H1 (cell line): ENCODE results near the gene FARS2. TPM values are rescaled to one million over a fixed set of nuclear protein-coding genes. Genes with fewer than 3 reads are reported as not detected.

ENCODE experiments used
- CTCF ChIA-PET: fragments of 300-600 bp; sonication (Branson Sonifier 250); formaldehyde crosslinking; loops from one replicate; lab custom pipeline; 2021; ENCODE audit not compliant: partially characterized antibody; lab: Charles Lee
- POLR2A ChIA-PET: fragments of 300-600 bp; sonication (Branson Sonifier 250); formaldehyde crosslinking; loops from one replicate; lab custom pipeline; 2021; ENCODE audit warnings: inconsistent platforms; ENCODE audit not compliant: partially characterized antibody; lab: Charles Lee
- DNase-seq, 2 experiments: peaks; one replicate each; pipeline versions ENCODE4 v3.0.0 to v3.0.0-alpha.2; 2010 to 2022; ENCODE audit warnings: low spot score in 2 of 2, low read depth in 1 of 2, mixed read lengths in 1 of 2
- FAIRE-seq: peaks from 2 replicates; lab custom pipeline; 2011; peaks lifted over from hg19 to GRCh38; lab: Jason Lieb, UNC
- H2AFZ ChIP-seq: 2 replicates; pipeline ENCODE4 v1.8.1; 2012; ENCODE audit warnings: low read length, inconsistent platforms
- H2AK5ac ChIP-seq: 2 replicates; pipeline ENCODE4 v1.6.1; 2013; ENCODE audit warnings: low read depth, low read length
- H2BK120ac ChIP-seq: replicated peaks from 2 replicates; pipeline ENCODE3; 2013; ENCODE audit warnings: low read depth, low read length, inconsistent platforms
- H2BK12ac ChIP-seq: 2 replicates; pipeline ENCODE4 v1.6.1; 2013; ENCODE audit warnings: low read depth, low read length
- H2BK15ac ChIP-seq: 2 replicates; pipeline ENCODE4 v1.6.1; 2013; ENCODE audit warnings: low read length
- H2BK20ac ChIP-seq: 2 replicates; pipeline ENCODE4 v1.6.1; 2013; ENCODE audit warnings: low read length
- H2BK5ac ChIP-seq: 2 replicates; pipeline ENCODE4 v1.6.1; 2013; ENCODE audit warnings: low read depth, low read length
- H3K14ac ChIP-seq: 2 replicates; pipeline ENCODE4 v1.6.1; 2013; ENCODE audit warnings: inconsistent platforms; ENCODE audit not compliant: insufficient read length
- H3K18ac ChIP-seq: 2 replicates; pipeline ENCODE4 v1.6.1; 2013; ENCODE audit warnings: low read length; ENCODE audit errors: extremely low read depth
- H3K23ac ChIP-seq: 2 replicates; pipeline ENCODE4 v1.6.1; 2013; ENCODE audit warnings: inconsistent platforms; ENCODE audit not compliant: insufficient read length
- H3K23me2 ChIP-seq: 2 replicates; pipeline ENCODE4 v1.6.1; 2013; ENCODE audit warnings: low read depth, low read length
- H3K27ac ChIP-seq: 2 replicates; pipeline ENCODE4 v1.6.1; 2011; ENCODE audit warnings: low read depth, low read length, inconsistent platforms
- H3K27me3 ChIP-seq, 4 experiments: replicated peaks in 1 of 4; 1 replicate in 1 of 4; 2 replicates in 3 of 4; pipeline versions ENCODE4 v1.6.1 to v1.8.1; 2011 to 2013; ENCODE audit warnings: low read length in 3 of 4, mild to moderate bottlenecking in 3 of 4, inconsistent platforms in 2 of 4, mixed read lengths in 2 of 4, moderate library complexity in 1 of 4; ENCODE audit not compliant: control insufficient read depth in 3 of 4, insufficient read depth in 3 of 4; ENCODE audit errors: extremely low read depth in 1 of 4
- H3K36me3 ChIP-seq, 4 experiments: 2 replicates each; pipeline versions ENCODE4 v1.6.1 to v1.8.1; 2011 to 2013; ENCODE audit warnings: mild to moderate bottlenecking in 4 of 4, low read length in 3 of 4, moderate library complexity in 2 of 4, control low read depth in 1 of 4, inconsistent platforms in 1 of 4; ENCODE audit not compliant: insufficient read depth in 4 of 4, control insufficient read depth in 2 of 4
- H3K4ac ChIP-seq: replicated peaks from 2 replicates; pipeline ENCODE3; 2013; ENCODE audit warnings: low read length, low read depth, mixed read lengths, inconsistent platforms; ENCODE audit not compliant: insufficient read length
- H3K4me1 ChIP-seq, 4 experiments: replicated peaks in 1 of 4; 1 replicate in 1 of 4; 2 replicates in 3 of 4; pipeline versions ENCODE4 v1.6.1 to v1.8.1; 2011 to 2013; ENCODE audit warnings: low read length in 3 of 4, inconsistent platforms in 2 of 4, mixed read lengths in 1 of 4; ENCODE audit not compliant: insufficient read depth in 4 of 4, control insufficient read depth in 3 of 4
- H3K4me2 ChIP-seq, 2 experiments: 2 replicates each; pipeline versions ENCODE4 v1.6.1 to v1.8.1; 2011 to 2013; ENCODE audit warnings: low read depth in 2 of 2, low read length in 2 of 2, control low read depth in 1 of 2, inconsistent platforms in 1 of 2, mild to moderate bottlenecking in 1 of 2; ENCODE audit not compliant: insufficient read depth in 1 of 2
- H3K4me3 ChIP-seq, 4 experiments: fragments of 200-600, 300-600 bp in 1 of 4; sonication (generic), shearing (Covaris generic), sonication (Bioruptor Twin) in 1 of 4; 2 replicates each; pipeline versions ENCODE4 v1.5.1 to v1.8.1; 2011 to 2016; ENCODE audit warnings: low read length in 4 of 4, low read depth in 3 of 4, control low read depth in 2 of 4, inconsistent platforms in 2 of 4, mild to moderate bottlenecking in 2 of 4, mixed read lengths in 1 of 4, moderate library complexity in 1 of 4; ENCODE audit not compliant: insufficient read depth in 2 of 4; ENCODE audit errors: extremely low read depth in 1 of 4
- H3K56ac ChIP-seq: replicated peaks from 2 replicates; pipeline ENCODE3; 2013; ENCODE audit warnings: low read depth, mild to moderate bottlenecking, mixed read lengths, low read length, inconsistent platforms; ENCODE audit not compliant: insufficient read length
- H3K79me1 ChIP-seq: 2 replicates; pipeline ENCODE4 v1.6.1; 2013; ENCODE audit warnings: low read depth, low read length, control low read depth
- H3K79me2 ChIP-seq, 2 experiments: 2 replicates each; pipeline versions ENCODE4 v1.6.1 to v1.8.1; 2012 to 2013; ENCODE audit warnings: low read length in 2 of 2, mild to moderate bottlenecking in 2 of 2, inconsistent platforms in 1 of 2; ENCODE audit not compliant: insufficient read depth in 2 of 2, control insufficient read depth in 1 of 2
- H3K9ac ChIP-seq, 4 experiments: replicated peaks in 1 of 4; 1 replicate in 1 of 4; 2 replicates in 3 of 4; pipeline versions ENCODE4 v1.6.1 to v1.8.1; 2011 to 2013; ENCODE audit warnings: low read depth in 3 of 4, low read length in 3 of 4, control low read depth in 2 of 4, mild to moderate bottlenecking in 2 of 4, moderate library complexity in 2 of 4, inconsistent platforms in 1 of 4; ENCODE audit errors: extremely low read depth in 1 of 4
- H3K9me3 ChIP-seq, 2 experiments: 2 replicates each; pipeline versions ENCODE4 v1.6.1 to v1.8.1; 2012 to 2013; ENCODE audit warnings: mild to moderate bottlenecking in 2 of 2, moderate library complexity in 2 of 2, control low read depth in 1 of 2, inconsistent platforms in 1 of 2, low read depth in 1 of 2, low read length in 1 of 2, mixed read lengths in 1 of 2; ENCODE audit not compliant: insufficient read depth in 2 of 2
- H4K20me1 ChIP-seq, 2 experiments: replicated peaks in 1 of 2; 2 replicates each; pipeline versions ENCODE3 to v1.8.1; 2011 to 2013; ENCODE audit warnings: inconsistent platforms in 2 of 2, low read length in 2 of 2, mild to moderate bottlenecking in 1 of 2; ENCODE audit not compliant: insufficient read depth in 2 of 2, control insufficient read depth in 1 of 2
- H4K5ac ChIP-seq: 2 replicates; pipeline ENCODE4 v1.6.1; 2013; ENCODE audit warnings: low read length, low read depth, mixed read lengths, inconsistent platforms; ENCODE audit not compliant: insufficient read length
- H4K8ac ChIP-seq: 2 replicates; pipeline ENCODE4 v1.8.0; 2013; ENCODE audit warnings: mild to moderate bottlenecking, moderate library complexity, low read length, inconsistent platforms; ENCODE audit not compliant: insufficient read depth; ENCODE audit errors: extremely low read depth
- H4K91ac ChIP-seq: replicated peaks from 2 replicates; pipeline ENCODE3; 2013; ENCODE audit warnings: low read length, mixed read lengths, inconsistent platforms; ENCODE audit not compliant: insufficient read length
- CHD2 ChIP-seq: IDR thresholded peaks from 2 replicates; pipeline ENCODE4 v1.6.1; 2012; ENCODE audit warnings: low read length, improper control_type of control experiment
- NANOG ChIP-seq: IDR thresholded peaks from 2 replicates; pipeline ENCODE4 v1.6.1; 2011; ENCODE audit warnings: low read length, low read depth, mild to moderate bottlenecking, inconsistent platforms; ENCODE audit not compliant: insufficient read depth, poor library complexity, severe bottlenecking
- WGBS, 2 experiments: shearing (Covaris generic) in 1 of 2; methylation state at CpG; one replicate each; pipeline versions ENCODE4 v1.1.6 to v1.1.7; 2013 to 2015; ENCODE audit warnings: low lambda C conversion rate in 2 of 2, mixed read lengths in 2 of 2, inconsistent platforms in 1 of 2, low coverage in 1 of 2, missing lambda C conversion rate in 1 of 2; ENCODE audit not compliant: insufficient replicate concordance in 2 of 2, insufficient coverage in 1 of 2, insufficient read length in 1 of 2; ENCODE audit errors: extremely low coverage in 1 of 2, missing lambda C conversion rate in 1 of 2; 5-methylcytosine and 5-hydroxymethylcytosine counted together
- polyA plus RNA-seq, 7 experiments: library from polyadenylated mRNA; depleted of rRNA in 3 of 7; stranded (reverse) in 5 of 7; unstranded in 2 of 7; fragments of >200 nt in 5 of 7; fragments of 200-250 nt in 2 of 7; gene quantifications; 1 replicate in 5 of 7; 2 replicates in 1 of 7; 4 replicates in 1 of 7; pipeline versions ENCODE4 v1.2.1 to v1.2.3, GENCODE V29; 2011 to 2013; ENCODE audit warnings: missing spikeins in 2 of 7, mixed read lengths in 2 of 7
- total RNA-seq: library from RNA; stranded (reverse); fragmentation: NEBNext Ultra II Directional; extraction: Animal tissue kit (Norgen Biotek cat#: 25700); gene quantifications from 2 replicates; pipeline ENCODE4 v1.2.1, GENCODE V29; 2021

FARS2 gene
- total and polyA plus RNA-seq, 2 of the 8 experiments (the other 6 are each of a cell fraction or from before 2014, with no cell fraction given): 11.7 to 14.4 TPM

- Histone ChIP-seq H3K14ac (no peak overlapping the region), H3K36me3 (no peaks in the 10 kb centered on the region), H2BK120ac (no peak overlapping the region), H3K4me2 (no peak overlapping the region), H3K4me1 (peaks cover 0 to 12% (median 3%) of the 10 kb centered on the region in 4 experiments; a peak in 3 of 7 replicates), H2BK12ac (no peak overlapping the region), H4K20me1 (no peaks in the 10 kb centered on the region), H2AFZ (no peak overlapping the region), H3K9ac (no peak overlapping the region), H3K79me2 (peaks cover 0 to 4% of the 10 kb centered on the region in 2 experiments; a peak in 1 of 4 replicates), H2AK5ac (no peak overlapping the region), H3K56ac (no peak overlapping the region), H3K23me2 (no peaks in the 10 kb centered on the region), H3K27ac (no peak overlapping the region), H2BK5ac (no peak overlapping the region), H3K18ac (no peak overlapping the region), H2BK15ac (no peak overlapping the region), H4K5ac (no peak overlapping the region), H4K8ac (no peak overlapping the region), H4K91ac (no peak overlapping the region), H3K9me3 (no peaks in the 10 kb centered on the region), H3K79me1 (peaks cover 5% of the 10 kb centered on the region; the same call in 1 of the 2 replicates), H2BK20ac (no peak overlapping the region), H3K4ac (no peak overlapping the region), H3K4me3 (no peak overlapping the region), H3K27me3 (no peaks in the 10 kb centered on the region), H3K23ac (no peak overlapping the region)
- POLR2A ChIA-PET: interaction anchor here (0.8 to 3.4 kb wide), 2 partner anchors 20 to 43 kb away, joined by 3 to 13 read pairs; partner anchors contain the start of genes FARS2 and LYRM4
- DNase-seq: no peak
- TF ChIP-seq CHD2 (no peak), NANOG (no peak)
- FAIRE-seq: no peak
- CTCF ChIA-PET: interaction anchor here (0.9 to 1.6 kb wide), 2 partner anchors 23 to 66 kb away, joined by 3 to 5 read pairs; no protein-coding TSS in a partner anchor
- 96% methylated on average over 2 of the region's 2 CpGs; no CpG with 5 or more reads in 1 of the 2 experiments for WGBS, 2 experiments
Observed at GRCh38 chr6:5280920-5281319, 19.6 kb downstream of the FARS2 start.
